Upper lobe of left lung (tissue), 4 donors: ENCODE results near the gene SLC22A17.

Source experiments
- POLR2A ChIP-seq, 4 donors: fragments of 450-650 bp; IDR thresholded peaks; one replicate each; pipeline ENCODE4 v1.5.1; 2016 to 2017; ENCODE audit warnings: antibody characterized with exemption in 4 of 4, mild to moderate bottlenecking in 2 of 4
- TF ChIP-seq, protein P1 (sequence below), 6 experiments: fragments of 450-650 bp in 4 of 6; fragments of 200-600 bp in 2 of 6; sonication (generic) in 2 of 6; IDR thresholded peaks; one replicate each; pipeline ENCODE4 v1.5.1; 2016 to 2019; ENCODE audit warnings: antibody characterized with exemption in 6 of 6

- TF ChIP-seq, protein P1, sequence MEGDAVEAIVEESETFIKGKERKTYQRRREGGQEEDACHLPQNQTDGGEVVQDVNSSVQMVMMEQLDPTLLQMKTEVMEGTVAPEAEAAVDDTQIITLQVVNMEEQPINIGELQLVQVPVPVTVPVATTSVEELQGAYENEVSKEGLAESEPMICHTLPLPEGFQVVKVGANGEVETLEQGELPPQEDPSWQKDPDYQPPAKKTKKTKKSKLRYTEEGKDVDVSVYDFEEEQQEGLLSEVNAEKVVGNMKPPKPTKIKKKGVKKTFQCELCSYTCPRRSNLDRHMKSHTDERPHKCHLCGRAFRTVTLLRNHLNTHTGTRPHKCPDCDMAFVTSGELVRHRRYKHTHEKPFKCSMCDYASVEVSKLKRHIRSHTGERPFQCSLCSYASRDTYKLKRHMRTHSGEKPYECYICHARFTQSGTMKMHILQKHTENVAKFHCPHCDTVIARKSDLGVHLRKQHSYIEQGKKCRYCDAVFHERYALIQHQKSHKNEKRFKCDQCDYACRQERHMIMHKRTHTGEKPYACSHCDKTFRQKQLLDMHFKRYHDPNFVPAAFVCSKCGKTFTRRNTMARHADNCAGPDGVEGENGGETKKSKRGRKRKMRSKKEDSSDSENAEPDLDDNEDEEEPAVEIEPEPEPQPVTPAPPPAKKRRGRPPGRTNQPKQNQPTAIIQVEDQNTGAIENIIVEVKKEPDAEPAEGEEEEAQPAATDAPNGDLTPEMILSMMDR (IDR thresholded peaks at IDR 0.05) = no peak
- no peak for TF ChIP-seq POLR2A (IDR thresholded peaks at IDR 0.05)
These were observed 19.2 kb upstream of the SLC22A17 start for GRCh38 chr14:23371865-23372264.
